Left lung (tissue), 10 donors: ENCODE results near the gene JAKMIP1. TPM values are rescaled to one million over a fixed set of nuclear protein-coding genes. Genes with fewer than 3 reads are reported as not detected.

Source experiments
- ATAC-seq: fragments of 200-7000 bp; cut with Tn5 transposase; one replicate; pipeline ENCODE4 v1.9.1; 2020; ENCODE audit warnings: moderate library complexity
- DNase-seq, 4 donors: peaks; one replicate each; pipeline ENCODE4 v3.0.0-alpha.2; 2013 to 2020
- H3K27ac ChIP-seq, 2 donors: fragments of 200-600 bp; sonication (generic) in 1 of 2; one replicate each; pipeline versions ENCODE4 v1.5.0 to v1.8.0; 2020 to 2021
- H3K27me3 ChIP-seq, 2 donors: fragments of 200-600 bp; sonication (generic) in 1 of 2; one replicate each; pipeline versions ENCODE4 v1.5.0 to v1.8.0; 2020 to 2021
- H3K36me3 ChIP-seq, 2 donors: fragments of 200-600 bp; sonication (generic) in 1 of 2; one replicate each; pipeline versions ENCODE4 v1.5.0 to v1.8.0; 2020 to 2021
- H3K4me1 ChIP-seq, 2 donors: fragments of 200-600 bp; one replicate each; pipeline ENCODE4 v1.8.0; 2021
- H3K4me3 ChIP-seq, 2 donors: fragments of 200-600 bp; sonication (generic) in 1 of 2; one replicate each; pipeline versions ENCODE4 v1.5.0 to v1.8.0; 2020 to 2021; ENCODE audit warnings: mild to moderate bottlenecking in 1 of 2
- H3K9me3 ChIP-seq, 2 donors: fragments of 200-600 bp; sonication (generic) in 1 of 2; one replicate each; pipeline versions ENCODE4 v1.5.0 to v1.8.0; 2020 to 2021
- intact Hi-C, 2 donors: fragments of 100-400 bp; cut with DNase I; formaldehyde crosslinking; loops; one replicate each; pipeline versions ENCODE4 v1.11.2 to v1.14.2; 2022
- polyA plus RNA-seq, 6 donors: library from polyadenylated mRNA; unstranded; fragments of 120-200 nt; gene quantifications; one replicate each; pipeline ENCODE4 v1.2.1, GENCODE V29; 2013; ENCODE audit not compliant: insufficient read length in 6 of 6
- total RNA-seq, 2 donors: library from RNA; stranded (reverse); fragmentation: NEBNext Ultra II Directional; extraction: Animal tissue kit (Norgen Biotek cat#: 25700); gene quantifications; one replicate each; pipeline ENCODE4 v1.2.1, GENCODE V29; 2021
- TF ChIP-seq, protein P1 (sequence below), 2 donors: fragments of 200-600 bp; sonication (generic) in 1 of 2; IDR thresholded peaks; one replicate each; pipeline versions ENCODE4 v1.5.0 to v1.8.0; 2021; ENCODE audit warnings: antibody characterized with exemption in 2 of 2
- donor health status: DM: no; HTN: yes; CAD: no.
- donor health status: DM: no; HTN: no; CAD: no.

Gene JAKMIP1
- total and polyA plus RNA-seq, 8 donors: 0.13 to 0.79 (median 0.21) TPM; not detected in 1

DNA sequence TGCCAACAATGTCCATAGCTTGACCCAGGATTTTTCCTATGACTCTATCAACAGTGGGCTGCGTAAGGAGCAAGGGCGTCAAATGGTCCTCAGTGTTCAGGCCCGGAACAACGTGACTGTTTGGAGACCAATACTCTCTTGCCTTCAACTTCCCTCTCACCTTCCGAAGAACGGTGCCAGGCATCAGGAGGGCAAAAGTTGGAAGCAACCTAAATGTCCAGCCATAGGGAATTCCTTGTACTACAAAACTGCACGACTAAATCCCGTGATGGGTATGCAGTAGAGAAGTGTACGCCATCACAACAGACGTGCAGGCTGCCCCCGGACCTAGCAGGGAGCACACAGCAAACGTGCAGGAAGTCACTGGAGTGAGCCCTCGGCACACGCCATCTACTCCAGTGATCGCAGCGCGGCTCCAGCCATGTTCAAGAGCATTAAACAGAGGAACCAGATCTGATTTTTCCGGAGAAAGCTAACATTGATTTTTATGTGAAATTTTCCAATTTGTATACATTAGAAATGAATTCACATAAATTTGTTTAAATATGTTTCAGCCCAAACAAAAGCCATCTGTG is 79.0 kb downstream of the JAKMIP1 start:
- Histone ChIP-seq H3K27ac (no peak overlapping the region), H3K4me1 (no peaks in the 10 kb centered on the region), H3K36me3 (no peaks in the 10 kb centered on the region), H3K4me3 (no peak overlapping the region), H3K27me3 (peaks cover 0 to 9% of the 10 kb centered on the region in 2 donors), H3K9me3 (no peaks in the 10 kb centered on the region)
- intact Hi-C loops: no loop called here
- no peak for ATAC-seq
- TF ChIP-seq, protein P1, sequence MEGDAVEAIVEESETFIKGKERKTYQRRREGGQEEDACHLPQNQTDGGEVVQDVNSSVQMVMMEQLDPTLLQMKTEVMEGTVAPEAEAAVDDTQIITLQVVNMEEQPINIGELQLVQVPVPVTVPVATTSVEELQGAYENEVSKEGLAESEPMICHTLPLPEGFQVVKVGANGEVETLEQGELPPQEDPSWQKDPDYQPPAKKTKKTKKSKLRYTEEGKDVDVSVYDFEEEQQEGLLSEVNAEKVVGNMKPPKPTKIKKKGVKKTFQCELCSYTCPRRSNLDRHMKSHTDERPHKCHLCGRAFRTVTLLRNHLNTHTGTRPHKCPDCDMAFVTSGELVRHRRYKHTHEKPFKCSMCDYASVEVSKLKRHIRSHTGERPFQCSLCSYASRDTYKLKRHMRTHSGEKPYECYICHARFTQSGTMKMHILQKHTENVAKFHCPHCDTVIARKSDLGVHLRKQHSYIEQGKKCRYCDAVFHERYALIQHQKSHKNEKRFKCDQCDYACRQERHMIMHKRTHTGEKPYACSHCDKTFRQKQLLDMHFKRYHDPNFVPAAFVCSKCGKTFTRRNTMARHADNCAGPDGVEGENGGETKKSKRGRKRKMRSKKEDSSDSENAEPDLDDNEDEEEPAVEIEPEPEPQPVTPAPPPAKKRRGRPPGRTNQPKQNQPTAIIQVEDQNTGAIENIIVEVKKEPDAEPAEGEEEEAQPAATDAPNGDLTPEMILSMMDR (IDR thresholded peaks at IDR 0.05): no peak
- DNase-seq: no peak

DNA sequence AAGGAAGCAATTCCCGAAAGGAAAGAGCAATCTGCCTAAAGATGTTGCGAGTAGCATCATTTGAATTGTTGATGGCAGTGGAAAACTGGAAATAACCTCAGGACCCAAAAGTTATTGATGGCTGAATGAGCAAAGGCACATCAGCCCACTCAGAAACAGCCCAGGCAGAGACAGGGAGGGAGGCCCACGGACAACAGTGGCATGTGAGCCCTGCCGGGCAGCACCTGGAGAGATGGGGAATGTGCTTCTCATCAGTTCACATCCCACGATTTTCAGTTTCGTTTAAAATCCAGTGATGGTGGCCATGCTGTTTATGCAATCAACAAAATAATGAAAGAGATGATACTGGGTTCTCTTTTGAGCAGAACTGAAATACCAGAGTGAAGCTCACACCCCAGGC is 80.0 kb downstream of the JAKMIP1 start:
- TF ChIP-seq, protein P1 (IDR thresholded peaks at IDR 0.05): no peak
- DNase-seq: no peak
- Histone ChIP-seq H3K4me1 (no peaks in the 10 kb centered on the region), H3K36me3 (no peaks in the 10 kb centered on the region), H3K9me3 (no peaks in the 10 kb centered on the region), H3K27ac (no peak overlapping the region), H3K27me3 (peaks cover 0 to 19% of the 10 kb centered on the region in 2 donors), H3K4me3 (no peak overlapping the region)
- intact Hi-C loops: no loop called here
- ATAC-seq: no peak

DNA sequence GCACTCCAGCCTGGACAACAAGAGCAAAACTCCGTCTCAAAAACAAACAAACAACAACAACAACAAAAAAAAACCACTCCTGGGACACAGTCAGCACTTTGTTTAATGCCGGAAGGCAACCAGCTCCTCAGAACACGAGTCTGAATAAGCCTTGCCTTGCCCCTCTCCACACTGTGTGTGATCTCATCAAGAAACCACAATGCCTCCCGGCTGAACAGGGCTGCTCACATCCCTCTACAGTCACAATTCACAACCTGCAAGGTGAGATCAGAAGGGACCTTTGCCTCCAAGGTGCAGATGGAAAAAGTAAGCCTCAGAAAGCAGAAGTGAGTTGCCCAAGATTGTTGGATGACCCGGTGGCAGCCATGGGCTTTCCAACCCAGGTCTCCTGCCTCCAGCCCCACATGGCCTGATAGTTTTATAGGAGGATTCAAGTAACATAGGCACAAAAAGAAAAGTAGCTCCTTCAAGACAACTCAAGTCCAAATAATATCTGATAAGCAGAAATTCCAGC is 80.8 kb downstream of the JAKMIP1 start:
- TF ChIP-seq, protein P1 (IDR thresholded peaks at IDR 0.05): no peak
- intact Hi-C loops: no loop called here
- DNase-seq: no peak
- no peaks in the 10 kb centered on the region for H3K36me3 ChIP-seq
- no peak overlapping the region for H3K4me3 ChIP-seq
- no peak for ATAC-seq
- no peaks in the 10 kb centered on the region for H3K9me3 ChIP-seq
- no peak overlapping the region for H3K27ac ChIP-seq
- peaks cover 0 to 25% of the 10 kb centered on the region in 2 donors for H3K27me3 ChIP-seq
- no peaks in the 10 kb centered on the region for H3K4me1 ChIP-seq

DNA sequence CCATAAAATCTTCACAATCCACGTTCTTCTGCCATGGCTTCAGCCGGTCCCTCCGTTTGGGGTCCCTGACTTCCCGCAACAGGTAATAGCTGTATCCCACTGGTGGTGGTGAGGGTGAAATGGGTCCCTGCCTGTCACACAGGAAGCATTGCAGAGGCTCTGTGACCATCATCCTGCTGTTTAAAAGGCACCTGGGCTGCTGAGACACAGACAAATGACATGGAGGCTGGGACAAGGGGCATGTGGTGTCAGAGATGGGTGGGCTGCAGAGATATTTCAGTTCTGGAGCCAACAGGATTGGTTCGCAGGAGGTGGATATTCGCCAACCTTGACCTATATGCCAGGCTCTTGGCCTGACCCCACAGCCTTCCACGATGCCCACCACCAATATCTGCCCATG is 82.1 kb downstream of the JAKMIP1 start:
- H3K9me3 ChIP-seq: no peaks in the 10 kb centered on the region
- H3K36me3 ChIP-seq: no peaks in the 10 kb centered on the region
- DNase-seq (no peak), ATAC-seq (no peak)
- H3K27ac ChIP-seq: no peak overlapping the region
- TF ChIP-seq, protein P1 (IDR thresholded peaks at IDR 0.05): no peak
- intact Hi-C loops: no loop called here
- no peaks in the 10 kb centered on the region for H3K4me1 ChIP-seq
- H3K27me3 ChIP-seq: peaks cover 0 to 29% of the 10 kb centered on the region in 2 donors
- no peak overlapping the region for H3K4me3 ChIP-seq

DNA sequence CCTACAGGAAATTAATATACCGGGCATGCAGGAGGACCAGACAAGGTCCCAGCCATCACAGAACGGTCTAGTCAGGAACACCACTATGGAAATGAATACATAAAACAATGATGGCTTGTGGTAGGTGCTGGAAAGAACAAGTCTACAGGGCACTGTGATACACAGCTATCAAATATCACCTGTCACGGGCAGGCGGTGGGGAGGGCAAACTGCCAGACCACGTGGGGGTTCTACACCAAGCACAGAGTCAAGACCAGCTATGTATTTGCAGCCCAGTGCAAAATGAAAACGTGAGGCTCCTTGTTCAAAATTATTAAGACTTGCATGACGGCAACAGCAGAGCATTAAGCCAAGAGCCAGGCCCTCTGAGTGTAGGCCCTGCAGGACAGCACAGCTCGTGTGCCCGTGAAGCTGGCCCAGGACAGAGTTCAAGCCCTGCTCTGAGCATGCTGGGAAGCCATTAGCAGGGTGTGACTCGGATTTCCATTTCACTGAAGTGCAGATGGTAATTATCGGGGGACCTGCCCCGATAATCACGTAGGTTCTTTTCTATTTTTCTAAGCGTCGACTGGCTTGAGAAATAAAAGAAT is 83.6 kb downstream of the JAKMIP1 start:
- no peak for ATAC-seq
- no peaks in the 10 kb centered on the region for H3K4me1 ChIP-seq
- no peak overlapping the region for H3K4me3 ChIP-seq
- H3K36me3 ChIP-seq: no peaks in the 10 kb centered on the region
- peaks cover 0 to 29% of the 10 kb centered on the region in 2 donors for H3K27me3 ChIP-seq
- intact Hi-C loops: no loop called here
- H3K27ac ChIP-seq: no peak overlapping the region
- no peak for DNase-seq
- TF ChIP-seq, protein P1 (IDR thresholded peaks at IDR 0.05): no peak
- no peaks in the 10 kb centered on the region for H3K9me3 ChIP-seq
